Psoas muscle (tissue), 8 donors: Measurements from ENCODE around the gene NSUN5. TPM values are rescaled to one million over a fixed set of nuclear protein-coding genes. Genes with fewer than 3 reads are reported as not detected.
"Not testable (repeated sequence)": the region's sequence is repeated elsewhere in the genome, so short reads cannot be mapped to it uniquely, and the experiment has no call there.

ENCODE experiments used
- ATAC-seq, 4 donors: fragments of 200-7000 bp; cut with Tn5 transposase; one replicate each; pipeline ENCODE4 v1.9.1; 2020; ENCODE audit warnings: moderate library complexity in 3 of 4, mild to moderate bottlenecking in 2 of 4
- DNase-seq, 2 donors: peaks; one replicate each; pipeline ENCODE4 v3.0.0-alpha.2; 2020
- H3K27ac ChIP-seq: fragments of 200-600 bp; one replicate; pipeline ENCODE4 v1.8.0; 2022
- H3K27me3 ChIP-seq, 3 donors: fragments of 200-600 bp in 1 of 3; one replicate each; pipeline versions ENCODE4 v1.6.1 to v1.8.0; 2013 to 2022; ENCODE audit warnings: low read length in 2 of 3, mild to moderate bottlenecking in 2 of 3, moderate library complexity in 1 of 3; ENCODE audit not compliant: insufficient read depth in 3 of 3
- H3K36me3 ChIP-seq, 2 donors: fragments of 200-600 bp in 1 of 2; one replicate each; pipeline versions ENCODE4 v1.6.1 to v1.8.0; 2013 to 2022; ENCODE audit warnings: low read depth in 1 of 2, mild to moderate bottlenecking in 1 of 2, moderate library complexity in 1 of 2; ENCODE audit not compliant: insufficient read depth in 1 of 2
- H3K4me1 ChIP-seq: fragments of 200-600 bp; one replicate; pipeline ENCODE4 v1.8.0; 2022
- H3K4me3 ChIP-seq: fragments of 200-600 bp; one replicate; pipeline ENCODE4 v1.8.0; 2022; ENCODE audit warnings: mild to moderate bottlenecking
- H3K9me3 ChIP-seq: fragments of 200-600 bp; one replicate; pipeline ENCODE4 v1.8.0; 2022
- CTCF ChIP-seq: fragments of 200-600 bp; IDR thresholded peaks from one replicate; pipeline ENCODE4 v1.8.0; 2022; ENCODE audit warnings: antibody characterized with exemption
- WGBS, 3 donors: extraction: QIAGEN DNeasy Blood & Tissue Kit; methylation state at CpG; one replicate each; pipeline versions ENCODE4 v1.1.6 to v1.1.7; 2013; 5-methylcytosine and 5-hydroxymethylcytosine counted together
- intact Hi-C, 2 donors: fragments of 100-400 bp; cut with DNase I; formaldehyde crosslinking; loops; one replicate each; pipeline versions ENCODE4 v1.11.0 to v1.14.2; 2022
- polyA plus RNA-seq, 3 donors: library from polyadenylated mRNA; stranded (reverse); fragments of 200-250 nt; gene quantifications; one replicate each; pipeline ENCODE4 v1.2.3, GENCODE V29; 2013
- total RNA-seq, 4 donors: library from RNA; stranded (reverse); fragmentation: NEBNext Ultra II Directional in 2 of 4; extraction: Animal tissue kit (Norgen Biotek cat#: 25700) in 2 of 4; gene quantifications; one replicate each; pipeline versions ENCODE4 v1.2.1 to v1.2.4, GENCODE V29; 2021 to 2023
- donor health status: healthy with polysubstance abuse.
- donor health status: DM: no; HTN: no; CAD: no; lungs with moderate emphysema.
- donor health status: Bipolar disorder and iron deficiency.
- donor health status: healthy.
- donor health status: DM: yes; HTN: yes; CAD: no.
- donor health status: DM: no; HTN: no; CAD: no.
- donor health status: DM: no; HTN: no; CAD: no.
- donor health status: DM: yes; HTN: yes; CAD: no.

Gene NSUN5
- total and polyA plus RNA-seq, 7 donors = 18.2 to 65.2 (median 34.0) TPM

- WGBS, 3 donors = 83 to 93% (median 86%) methylated on average over 13 of the region's 13 CpGs
- H3K4me1 ChIP-seq = peaks cover 7% of the 10 kb centered on the region
- H3K27me3 ChIP-seq = no peaks in the 10 kb centered on the region
- peak overlapping the region; percentile 89 for H3K27ac ChIP-seq
- TF ChIP-seq CTCF = no peak
- ATAC-seq (no peak), DNase-seq (peak in 1 of 2 donors; percentile 34)
- H3K9me3 ChIP-seq = no peaks in the 10 kb centered on the region
- peak overlapping the region; percentile 85 for H3K4me3 ChIP-seq
- H3K36me3 ChIP-seq = peaks cover 0 to 43% of the 10 kb centered on the region in 2 donors
- intact Hi-C loops = no loop called here
These were observed 1.2 kb downstream of the NSUN5 start for GRCh38 chr7:73307436-73307835.

- H3K27me3 ChIP-seq, H3K27ac ChIP-seq, H3K4me3 ChIP-seq, intact Hi-C loops, DNase-seq, H3K9me3 ChIP-seq, ATAC-seq, H3K4me1 ChIP-seq: not testable (repeated sequence)
- WGBS, 3 donors = 82 to 90% (median 86%) methylated on average over 10 to 12 of the region's 15 CpGs
- peaks cover 0 to 43% of the 10 kb centered on the region in 2 donors for H3K36me3 ChIP-seq
These were observed 3.8 kb downstream of the NSUN5 start for GRCh38 chr7:73304612-73305387.

- DNase-seq (no peak), ATAC-seq (no peak)
- H3K36me3 ChIP-seq = peaks cover 0 to 43% of the 10 kb centered on the region in 2 donors
- WGBS, 3 donors = 83 to 91% (median 87%) methylated on average over 14 of the region's 14 CpGs
- no peak for TF ChIP-seq CTCF
- peaks cover 3% of the 10 kb centered on the region for H3K4me1 ChIP-seq
- H3K4me3 ChIP-seq = no peak overlapping the region
- intact Hi-C loops = no loop called here
- H3K9me3 ChIP-seq = no peaks in the 10 kb centered on the region
- no peak overlapping the region for H3K27ac ChIP-seq
- H3K27me3 ChIP-seq = no peaks in the 10 kb centered on the region
These were observed 4.6 kb downstream of the NSUN5 start for GRCh38 chr7:73304071-73304470.

- ATAC-seq = no peak
- intact Hi-C loops = no loop called here
These were observed 5.1 kb downstream of the NSUN5 start for GRCh38 chr7:73303546-73303945.

GRCh38 chr7:73302846-73303245 lies 5.8 kb downstream of the NSUN5 start:
- H3K4me1 ChIP-seq, intact Hi-C loops, H3K4me3 ChIP-seq, H3K27ac ChIP-seq, DNase-seq, ATAC-seq, H3K27me3 ChIP-seq, H3K9me3 ChIP-seq: not testable (repeated sequence)
- WGBS, 3 donors = 91 to 93% (median 91%) methylated on average over 8 to 10 of the region's 10 CpGs
- H3K36me3 ChIP-seq = peaks cover 0 to 43% of the 10 kb centered on the region in 2 donors

More at GRCh38 chr7:73303546-73303945, 5.1 kb downstream of the NSUN5 start:
- TF ChIP-seq CTCF = no peak
- WGBS, 3 donors = 84 to 89% (median 85%) methylated on average over 23 to 26 of the region's 26 CpGs
- Histone ChIP-seq H3K9me3 (no peaks in the 10 kb centered on the region), H3K4me1 (no peaks in the 10 kb centered on the region), H3K27me3 (no peaks in the 10 kb centered on the region), H3K27ac (no peak overlapping the region), H3K36me3 (peaks cover 0 to 43% of the 10 kb centered on the region in 2 donors), H3K4me3 (no peak overlapping the region)
- no peak for DNase-seq

- H3K27ac ChIP-seq, H3K9me3 ChIP-seq, intact Hi-C loops, H3K4me3 ChIP-seq, H3K4me1 ChIP-seq, DNase-seq, H3K27me3 ChIP-seq: not testable (repeated sequence)
- WGBS, 3 donors = 78 to 94% (median 86%) methylated on average over 7 to 10 of the region's 14 CpGs
- peaks cover 0 to 33% of the 10 kb centered on the region in 2 donors for H3K36me3 ChIP-seq
- peak; percentile 47 to 68 (median 58) for ATAC-seq
These were observed 7.5 kb downstream of the NSUN5 start for GRCh38 chr7:73301108-73301507.

- H3K4me1 ChIP-seq, H3K27ac ChIP-seq, H3K27me3 ChIP-seq, intact Hi-C loops, DNase-seq, H3K9me3 ChIP-seq, H3K4me3 ChIP-seq: not testable (repeated sequence)
- peak in 1 of 4 donors; percentile 9 for ATAC-seq
- H3K36me3 ChIP-seq = peaks cover 0 to 22% of the 10 kb centered on the region in 2 donors
- 12 to 28% (median 24%) methylated on average over 7 to 8 of the region's 12 CpGs for WGBS, 3 donors
These were observed 8.8 kb downstream of the NSUN5 start for GRCh38 chr7:73299812-73300211.

- H3K27me3 ChIP-seq, H3K4me1 ChIP-seq, H3K36me3 ChIP-seq, H3K9me3 ChIP-seq, ATAC-seq, H3K4me3 ChIP-seq, H3K27ac ChIP-seq, intact Hi-C loops, DNase-seq: not testable (repeated sequence)
- WGBS, 3 donors = 94 to 96% (median 95%) methylated on average over 13 to 23 of the region's 27 CpGs
These were observed 10.9 kb downstream of the NSUN5 start for GRCh38 chr7:73297706-73298105.

GRCh38 chr7:73297235-73297634 lies 11.4 kb downstream of the NSUN5 start:
- H3K27me3 ChIP-seq, H3K36me3 ChIP-seq, H3K27ac ChIP-seq, H3K4me3 ChIP-seq, ATAC-seq, DNase-seq, H3K9me3 ChIP-seq, H3K4me1 ChIP-seq, intact Hi-C loops: not testable (repeated sequence)
- WGBS, 3 donors = no CpG with 5 or more reads among the region's 13 CpGs
